ENCODE results near the gene DYRK4.

Gene DYRK4

DNA sequence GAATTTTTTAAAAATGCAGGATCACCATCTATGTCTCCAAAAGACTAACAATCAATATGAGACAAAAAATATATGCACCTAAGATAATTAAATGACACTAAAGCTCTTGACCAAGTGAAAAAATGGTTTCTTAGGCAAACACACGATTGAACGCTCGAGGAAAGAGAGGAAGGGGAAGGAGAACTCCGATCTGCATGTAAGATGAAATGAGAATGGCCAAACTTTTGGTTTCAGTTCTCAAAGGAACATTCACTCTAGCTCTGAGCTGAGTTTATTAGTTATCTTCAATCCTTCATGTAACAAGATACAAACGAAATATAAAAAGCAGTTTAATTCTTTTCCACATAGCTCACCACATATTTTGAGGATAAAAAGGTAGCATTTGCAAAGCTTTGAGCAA lies 2.8 kb downstream of the DYRK4 start:
- no peak for DNase-seq

DNA sequence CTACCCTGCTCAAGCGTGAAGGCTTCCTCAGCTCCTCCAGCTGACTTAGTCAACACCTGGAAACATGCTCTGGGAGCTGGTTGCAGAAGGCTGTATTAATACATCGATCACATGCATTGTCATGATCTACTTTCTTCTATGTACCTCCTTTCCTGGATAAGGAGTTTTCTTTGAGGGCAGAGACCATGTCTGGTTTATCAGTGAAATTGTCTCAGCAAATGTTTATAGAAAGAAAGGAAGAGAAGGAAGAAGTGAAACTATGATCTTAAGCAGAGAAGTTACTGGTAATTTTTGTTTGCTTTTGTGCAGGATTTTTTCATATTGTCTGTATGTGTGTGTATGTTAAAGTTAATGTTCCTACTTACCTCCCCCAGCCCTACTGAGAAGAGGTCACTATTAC lies 4.5 kb downstream of the DYRK4 start:
- DNase-seq: no peak

DNA sequence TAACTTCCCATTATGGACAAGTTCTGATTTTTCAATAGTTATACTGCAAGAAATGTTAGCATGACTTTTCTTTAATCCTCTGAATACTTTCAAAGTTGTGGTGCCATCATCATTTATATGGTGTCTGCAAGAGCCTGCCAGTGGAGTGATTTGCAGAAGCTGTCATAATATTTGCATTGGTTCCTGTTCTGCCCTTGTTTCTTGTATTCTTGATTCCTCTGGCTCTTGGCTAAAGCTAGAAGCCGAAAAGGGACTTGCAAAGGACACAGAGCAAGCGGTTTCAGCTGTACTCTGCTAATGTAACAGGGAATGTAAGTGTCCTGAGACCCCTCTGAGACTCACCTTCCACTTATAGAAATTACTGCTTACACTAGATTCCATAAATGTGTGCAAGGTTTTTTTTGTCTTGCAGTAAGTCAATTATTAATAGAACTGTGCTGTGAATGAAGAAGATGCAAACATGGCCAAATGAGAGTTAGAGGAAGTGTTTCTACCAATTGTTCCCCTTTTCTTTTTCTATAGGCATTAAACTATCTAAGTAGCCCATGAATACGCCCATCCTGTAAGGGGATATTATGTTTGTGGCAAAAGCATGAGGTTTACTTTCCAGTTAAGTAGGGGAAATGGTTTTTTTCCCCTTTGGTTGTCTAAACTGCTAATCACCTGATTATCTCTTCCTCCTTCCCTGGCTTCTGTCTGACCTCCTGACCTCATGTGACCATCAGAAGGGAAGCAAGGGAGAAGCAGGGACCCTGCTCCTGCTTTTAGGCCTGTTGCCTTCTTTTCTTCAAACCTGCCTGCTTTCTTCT lies 5.3 kb downstream of the DYRK4 start:
- DNase-seq: no peak

DNA sequence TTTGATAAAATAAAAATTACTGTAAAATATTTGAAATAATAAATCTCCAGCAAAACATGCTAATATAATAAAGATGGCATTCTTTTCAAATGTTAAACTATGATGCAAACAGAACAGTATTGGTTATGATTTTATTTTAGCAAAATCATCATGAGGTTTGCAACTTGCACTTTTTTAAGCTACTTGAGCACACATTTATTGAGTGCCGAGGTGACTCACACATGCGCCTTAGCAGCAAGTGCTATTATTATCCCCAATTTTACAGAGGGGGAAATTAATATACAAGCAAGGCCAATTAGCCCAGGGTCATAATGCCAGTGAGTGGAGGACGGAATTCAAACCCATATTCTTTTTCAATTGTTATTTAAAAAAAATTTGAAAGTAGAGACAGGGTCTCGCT lies 7.3 kb downstream of the DYRK4 start:
- DNase-seq: no peak

DNA sequence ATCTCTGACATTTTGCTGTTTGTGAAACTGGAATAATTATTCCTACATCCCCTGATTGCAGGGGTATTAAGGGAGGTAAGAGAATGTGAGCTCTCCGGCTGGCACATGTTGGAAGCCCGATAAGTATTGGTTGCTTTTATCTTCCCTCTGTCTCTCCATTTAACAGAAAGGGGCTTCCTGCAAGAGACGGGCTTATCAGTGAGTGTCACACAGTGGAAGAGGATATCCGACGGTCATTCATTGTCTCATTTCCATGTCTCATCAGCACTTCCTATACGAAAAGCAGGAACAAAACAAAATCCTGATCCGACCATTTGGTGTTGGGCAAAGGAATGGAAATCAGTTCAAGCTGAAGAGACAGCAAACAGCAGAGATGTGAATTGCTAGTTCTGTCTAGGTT lies 10.7 kb downstream of the DYRK4 start:
- no peak for DNase-seq

DNA sequence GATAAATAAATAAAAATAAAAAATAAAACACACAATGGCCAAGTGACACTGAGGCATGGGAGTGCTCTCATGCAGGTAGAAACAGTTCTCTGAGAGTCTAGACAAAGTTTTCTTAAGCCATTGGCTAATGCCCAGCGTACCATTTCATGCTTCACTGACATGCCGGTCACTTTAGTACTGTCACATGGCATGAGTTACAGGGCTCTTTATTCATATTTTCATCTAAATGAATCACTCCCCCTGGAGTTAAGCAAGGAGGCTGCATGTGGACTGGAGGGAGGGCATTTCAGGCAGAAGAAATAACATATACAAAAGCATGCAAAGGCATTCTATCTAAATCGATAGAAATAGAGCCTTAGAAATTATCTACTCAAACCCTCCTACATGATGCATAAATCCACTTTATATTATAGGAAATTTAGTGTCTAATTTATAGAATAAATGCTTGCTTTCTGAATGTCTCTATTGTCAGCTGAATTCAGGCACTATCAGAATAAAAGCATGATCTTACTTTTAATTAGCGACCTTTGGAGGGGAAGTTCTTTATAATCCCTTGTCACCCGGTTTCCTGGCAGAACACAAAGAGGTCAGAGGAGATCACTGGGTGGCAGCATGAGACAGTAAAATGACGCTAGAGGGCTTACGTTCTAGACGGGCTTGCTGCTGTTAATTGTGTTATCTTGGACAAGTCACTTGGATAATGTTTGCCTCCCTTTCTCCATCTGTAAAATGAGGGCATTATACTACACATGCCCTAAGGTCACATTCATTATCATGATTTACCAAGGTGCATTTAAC lies 17.5 kb downstream of the DYRK4 start:
- DNase-seq: no peak

DNA sequence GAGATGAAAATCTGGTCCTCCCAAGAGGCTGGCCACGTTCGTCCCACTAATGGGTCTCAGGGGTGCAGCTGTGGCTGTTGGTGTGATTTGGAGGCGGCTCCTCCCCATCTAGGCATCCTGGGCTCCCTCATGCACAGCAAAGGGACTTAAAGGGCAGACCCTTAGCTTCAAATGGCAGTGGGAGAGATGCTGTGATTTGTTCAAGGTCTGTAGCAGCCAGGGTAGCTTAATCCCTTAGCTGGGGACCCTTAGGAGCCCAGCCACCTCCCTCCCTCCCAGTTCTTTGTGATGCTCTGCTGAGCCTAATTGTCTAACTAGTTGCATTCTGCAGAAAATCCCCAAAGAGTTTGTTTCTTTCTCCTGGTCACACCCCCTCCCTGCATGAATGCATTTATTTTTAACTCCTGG lies 18.3 kb downstream of the DYRK4 start:
- no peak for DNase-seq

DNA sequence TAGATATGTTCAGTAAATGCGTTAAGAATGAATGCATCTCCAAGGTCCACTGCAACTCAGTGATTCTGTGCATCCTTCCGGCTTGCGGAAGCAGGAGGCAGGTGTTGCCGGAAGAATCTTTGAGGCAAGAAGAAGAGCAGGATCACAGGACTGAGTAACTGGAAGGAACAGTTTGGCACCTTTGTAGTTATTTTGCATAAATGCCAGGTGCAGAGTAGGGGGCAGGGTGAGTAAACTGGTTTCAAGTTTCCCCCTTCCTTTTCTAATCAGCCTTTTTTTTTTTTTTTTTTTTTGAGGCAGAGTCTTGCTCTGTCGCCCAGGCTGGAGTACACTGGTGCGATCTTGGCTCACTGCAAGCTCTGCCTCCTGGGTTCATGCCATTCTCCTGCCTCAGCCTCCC lies 22.3 kb downstream of the DYRK4 start:
- DNase-seq: no peak

DNA sequence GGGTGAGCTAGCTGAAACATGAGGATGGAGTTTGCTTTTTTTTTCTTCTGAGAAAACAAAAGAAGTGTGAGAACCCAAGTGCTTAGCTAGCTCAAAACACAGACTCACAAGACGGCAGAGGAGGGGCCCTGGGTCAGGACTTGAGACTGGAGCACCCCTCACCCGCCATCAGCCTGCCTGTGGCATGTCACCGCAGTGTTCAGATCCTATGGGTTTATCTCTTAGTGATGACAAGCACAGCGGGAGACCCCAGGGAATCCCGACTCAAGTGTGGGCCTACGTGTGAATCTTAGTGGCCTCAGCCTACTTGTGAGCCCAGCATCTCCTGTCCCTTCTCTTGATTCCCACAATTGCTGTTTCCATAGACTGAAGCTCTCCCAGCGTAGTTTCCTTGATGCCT lies 22.9 kb downstream of the DYRK4 start:
- no peak for DNase-seq

DNA sequence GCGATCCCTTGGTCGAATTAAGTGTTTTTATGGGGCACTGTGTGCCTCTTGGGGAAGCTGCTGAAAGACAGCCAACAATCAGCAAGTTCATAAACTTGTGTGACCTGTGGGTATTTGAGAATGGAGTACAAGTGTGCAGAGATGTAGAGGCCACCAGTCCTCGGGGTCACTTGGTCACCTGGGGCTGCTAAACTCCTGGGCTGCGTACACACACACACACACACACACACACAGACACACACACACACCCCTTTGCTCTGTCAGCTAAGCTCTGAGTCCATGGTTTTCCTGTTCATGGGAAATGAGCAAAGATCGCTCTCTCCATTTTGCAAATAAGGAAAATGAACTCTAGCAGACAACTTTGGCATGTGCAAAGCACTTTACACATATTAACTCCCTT lies 24.5 kb downstream of the DYRK4 start:
- DNase-seq: no peak

DNA sequence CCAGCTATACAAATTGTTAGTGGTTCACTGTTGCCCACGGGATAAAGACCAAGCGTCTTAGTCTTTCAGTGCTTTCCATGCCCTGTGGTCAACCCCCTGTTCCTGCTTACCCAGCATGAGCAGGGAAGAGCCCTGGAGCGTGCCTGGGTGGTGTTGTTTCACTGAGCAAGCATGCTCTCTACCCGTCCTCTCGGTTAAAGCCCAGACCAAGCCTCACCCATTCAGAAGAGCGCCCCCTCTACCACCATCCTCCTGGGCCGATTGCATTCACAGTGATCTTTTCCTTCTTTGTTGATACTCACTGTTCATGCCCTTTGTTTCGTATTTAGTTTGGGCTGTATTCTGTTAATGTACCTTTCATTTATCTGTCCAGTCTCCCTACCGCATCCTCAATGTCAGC lies 25.1 kb downstream of the DYRK4 start:
- DNase-seq: no peak

DNA sequence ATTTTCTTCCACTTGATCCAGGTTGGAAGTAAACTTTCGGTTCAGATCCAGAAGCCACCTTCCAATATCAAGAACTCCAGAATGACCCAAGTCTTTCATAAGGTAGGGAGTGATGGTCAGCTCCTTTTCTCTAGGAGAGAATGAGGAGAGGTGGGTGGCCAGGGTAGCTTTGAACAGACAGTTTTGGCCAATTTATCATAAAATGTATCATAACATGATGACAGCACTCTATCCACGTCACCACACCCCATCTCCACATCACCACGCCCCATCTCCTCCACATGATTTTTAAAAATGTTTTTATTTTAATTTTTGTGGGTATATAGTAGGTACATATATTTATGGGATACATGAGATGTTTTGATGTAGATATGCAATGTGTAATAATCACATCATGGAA lies 26.9 kb downstream of the DYRK4 start:
- DNase-seq: no peak

DNA sequence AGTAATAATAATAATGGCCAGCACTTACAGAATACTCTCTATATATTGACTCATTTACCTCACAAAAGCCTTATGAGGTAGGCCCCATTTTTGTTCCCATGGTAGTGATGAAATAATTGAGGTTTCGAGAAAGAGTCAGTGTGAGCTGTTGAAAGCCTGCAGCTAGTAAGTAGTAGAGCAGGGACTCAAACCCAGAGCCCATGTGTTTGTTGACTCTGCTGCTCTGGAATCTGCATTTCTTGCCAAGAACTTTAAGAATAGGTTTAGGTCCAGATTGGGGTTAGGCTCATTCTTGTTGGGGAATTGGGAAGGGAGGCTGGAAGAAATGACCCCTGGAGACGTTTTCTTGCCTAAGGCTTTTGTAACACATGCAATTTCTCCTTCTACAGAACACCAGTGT lies 27.9 kb downstream of the DYRK4 start:
- DNase-seq: no peak

DNA sequence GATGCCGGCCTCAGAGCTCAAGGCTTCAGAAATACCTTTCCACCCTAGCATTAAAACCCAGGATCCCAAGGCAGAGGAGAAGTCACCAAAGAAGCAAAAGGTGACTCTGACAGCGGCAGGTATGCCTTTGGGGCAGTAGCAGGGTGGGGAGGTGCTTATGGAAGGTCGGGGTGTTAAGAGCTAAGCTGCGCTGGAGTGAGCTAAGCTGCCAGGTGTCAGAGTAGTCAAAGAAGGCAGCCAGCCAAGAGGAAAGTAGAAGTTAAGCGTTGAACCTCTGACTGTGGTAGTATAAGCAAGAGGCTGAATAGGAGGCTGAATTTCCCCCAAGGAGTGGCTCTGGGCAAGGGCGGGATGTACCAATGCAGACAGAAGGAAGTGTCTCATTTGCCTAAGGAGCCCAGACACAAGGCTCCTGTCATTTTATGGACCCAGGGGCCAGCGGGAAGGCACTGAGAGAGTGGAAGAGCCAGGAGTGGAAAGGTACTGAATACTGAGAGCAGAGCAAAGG lies 29.2 kb downstream of the DYRK4 start:
- no peak for DNase-seq

DNA sequence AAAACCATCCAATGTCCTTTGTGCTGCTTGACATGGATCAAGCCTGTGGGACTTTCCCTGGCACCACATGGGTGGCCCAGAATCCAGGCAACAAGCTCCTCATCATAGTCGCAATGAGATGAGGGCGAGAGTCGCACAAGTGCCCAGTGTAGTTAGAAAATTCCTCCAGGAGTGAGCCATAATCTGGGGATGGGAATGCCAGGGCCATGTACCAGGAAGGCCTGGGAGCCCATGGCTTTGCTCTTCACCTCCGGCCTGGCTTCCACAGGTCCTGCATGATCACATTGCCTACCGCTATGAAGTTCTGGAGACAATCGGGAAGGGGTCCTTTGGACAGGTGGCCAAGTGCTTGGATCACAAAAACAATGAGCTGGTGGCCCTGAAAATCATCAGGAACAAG lies 33.9 kb downstream of the DYRK4 start:
- no peak for DNase-seq

DNA sequence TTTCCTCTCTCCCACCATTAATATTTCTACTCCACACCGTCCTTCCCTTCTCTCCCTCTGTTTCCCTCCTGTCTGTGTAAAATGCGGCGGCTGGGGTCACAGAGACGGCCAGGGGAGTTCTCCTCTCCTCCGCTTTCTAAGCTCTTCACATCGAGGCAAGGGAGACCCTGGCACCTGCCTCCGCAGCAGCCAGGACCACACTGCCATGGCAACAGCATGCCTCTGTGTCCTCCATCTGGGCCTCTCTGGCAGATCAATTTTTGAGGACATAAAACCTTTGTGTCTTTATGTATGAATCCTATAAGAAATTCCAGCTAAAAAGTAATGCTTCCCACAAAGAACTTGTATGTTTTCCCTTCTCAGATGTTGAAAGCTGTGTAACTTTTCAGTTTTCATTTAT lies 41.4 kb downstream of the DYRK4 start:
- DNase-seq: no peak

DNA sequence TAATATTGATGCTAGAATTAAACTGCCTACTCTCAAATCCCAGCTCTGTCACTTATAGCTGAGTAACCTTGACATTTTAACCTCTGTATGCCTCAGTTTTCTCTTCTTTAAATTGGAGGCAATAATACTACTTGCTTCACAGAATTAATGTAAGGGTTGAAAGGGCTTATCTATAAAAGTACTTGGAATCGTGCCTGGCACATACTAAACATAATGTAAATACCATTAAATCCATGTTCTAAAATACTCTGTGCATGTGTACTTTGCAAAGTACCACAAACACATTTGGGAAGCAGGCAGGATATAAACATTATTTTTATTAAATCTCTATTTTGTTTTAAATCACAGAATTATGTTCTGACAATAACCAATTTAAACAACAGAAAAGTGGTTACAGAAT lies 41.9 kb downstream of the DYRK4 start:
- DNase-seq: no peak

DNA sequence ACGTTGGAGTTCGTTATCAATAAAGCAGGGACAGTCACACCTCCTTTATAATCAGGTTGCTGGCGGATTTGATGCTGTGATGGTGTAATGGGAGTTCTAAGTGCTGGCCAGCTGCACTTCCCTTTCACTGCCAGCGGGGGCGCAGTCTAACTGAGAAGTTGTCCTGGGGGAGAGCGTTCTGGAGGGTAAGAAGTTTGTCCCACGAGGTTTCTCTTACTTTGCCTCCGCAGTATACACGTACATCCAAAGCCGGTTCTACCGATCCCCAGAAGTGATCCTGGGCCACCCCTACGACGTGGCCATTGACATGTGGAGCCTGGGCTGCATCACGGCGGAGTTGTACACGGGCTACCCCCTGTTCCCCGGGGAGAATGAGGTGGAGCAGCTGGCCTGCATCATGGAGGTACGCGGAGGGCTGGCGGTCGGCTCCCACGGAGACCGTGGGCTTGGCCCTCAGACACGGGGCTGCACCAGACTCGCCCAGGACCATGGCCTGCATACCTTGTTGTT lies 42.7 kb downstream of the DYRK4 start:
- peak; percentile 92 for DNase-seq

DNA sequence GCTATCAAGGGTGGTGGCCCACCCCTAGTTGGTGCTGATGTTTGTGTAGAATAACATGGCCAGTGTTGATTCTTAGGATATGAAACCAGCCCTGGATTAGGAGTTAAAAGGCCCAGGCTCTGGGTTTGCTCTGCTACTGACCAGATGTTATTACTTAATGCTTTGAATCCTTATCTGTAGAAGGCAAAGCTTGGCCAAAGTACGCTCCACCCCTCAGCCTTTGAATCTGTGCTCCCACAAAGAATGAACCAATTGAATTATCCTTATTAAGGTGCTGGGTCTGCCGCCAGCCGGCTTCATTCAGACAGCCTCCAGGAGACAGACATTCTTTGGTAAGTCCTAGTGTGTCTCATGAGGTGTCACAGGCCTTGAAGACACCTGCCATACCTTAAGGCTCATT lies 45.0 kb downstream of the DYRK4 start:
- DNase-seq: no peak

DNA sequence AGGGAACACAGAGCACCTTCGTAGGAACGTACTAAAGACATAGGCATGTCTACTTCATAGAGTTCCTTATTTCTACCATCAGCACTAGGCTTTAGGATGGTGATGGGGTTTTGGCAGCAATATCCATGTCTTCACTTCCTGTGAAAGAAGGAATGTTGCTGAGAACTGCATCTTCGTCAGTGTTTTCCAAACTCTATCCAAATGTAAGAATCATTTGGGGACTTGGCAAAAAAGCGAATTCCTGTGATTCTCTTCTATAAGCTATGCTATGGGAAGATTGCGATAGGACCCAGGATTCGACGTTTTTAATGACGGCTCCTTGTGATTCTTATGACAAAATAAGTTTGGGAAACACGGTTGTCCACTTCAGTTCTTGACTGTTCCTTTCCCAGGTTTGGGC lies 47.1 kb downstream of the DYRK4 start:
- DNase-seq: no peak

DNA sequence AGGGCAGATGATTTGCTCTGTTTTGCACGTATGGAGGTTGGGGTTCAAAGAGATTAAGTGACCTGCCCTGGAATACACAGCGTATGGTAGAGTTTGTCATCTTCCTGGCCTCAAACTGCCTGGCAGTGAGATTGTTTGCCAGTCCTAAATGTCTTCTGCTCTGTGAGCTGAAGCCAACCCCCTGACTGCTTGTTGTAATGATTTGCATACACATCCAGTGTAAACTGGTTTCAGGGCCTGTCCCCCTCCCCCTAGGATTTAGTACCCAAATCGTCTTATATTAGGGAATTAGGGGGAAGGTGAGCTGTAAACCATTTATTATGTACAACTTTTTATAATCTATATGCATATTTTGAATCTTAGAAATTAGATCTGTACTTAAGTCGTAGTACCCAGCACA lies 48.5 kb downstream of the DYRK4 start:
- DNase-seq: no peak

DNA sequence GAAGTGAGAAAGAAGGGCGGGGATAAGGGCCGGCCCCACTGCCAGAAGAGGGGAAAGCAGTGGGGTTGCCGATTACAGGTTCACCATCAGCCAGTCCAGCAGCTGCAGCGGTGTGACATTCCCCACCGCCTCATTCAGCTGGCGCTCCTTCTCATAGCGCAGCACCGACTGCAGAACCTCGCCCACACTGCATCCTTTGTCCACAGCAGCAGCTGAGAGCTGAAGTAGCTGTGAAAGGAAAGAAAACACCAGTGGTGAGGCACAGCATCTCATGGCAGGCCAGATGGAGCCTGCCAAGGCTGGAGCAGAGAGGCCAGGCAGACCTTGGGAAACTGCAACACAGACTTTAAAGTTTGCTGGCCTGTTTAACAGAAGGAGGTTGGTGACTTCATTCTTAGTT lies 53.7 kb downstream of the DYRK4 start:
- no peak for DNase-seq

DNA sequence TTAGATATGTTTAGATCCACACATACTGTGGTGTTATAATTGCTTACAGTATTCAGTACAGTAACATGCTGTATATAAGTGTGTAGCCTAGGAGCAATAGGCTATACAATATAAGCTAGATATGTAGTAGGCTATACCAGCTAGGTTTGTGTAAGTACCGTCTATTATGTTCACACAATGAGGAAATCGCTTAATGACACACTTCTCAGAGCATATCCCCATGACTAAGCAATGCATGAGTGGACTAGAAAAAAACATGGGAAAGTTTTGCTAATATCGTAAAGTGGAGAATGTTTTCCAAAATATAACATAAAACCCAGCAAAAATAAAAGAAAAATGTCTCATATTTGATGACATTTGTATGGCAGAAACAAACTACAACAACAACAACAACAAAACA lies 59.5 kb downstream of the DYRK4 start:
- DNase-seq: no peak

DNA sequence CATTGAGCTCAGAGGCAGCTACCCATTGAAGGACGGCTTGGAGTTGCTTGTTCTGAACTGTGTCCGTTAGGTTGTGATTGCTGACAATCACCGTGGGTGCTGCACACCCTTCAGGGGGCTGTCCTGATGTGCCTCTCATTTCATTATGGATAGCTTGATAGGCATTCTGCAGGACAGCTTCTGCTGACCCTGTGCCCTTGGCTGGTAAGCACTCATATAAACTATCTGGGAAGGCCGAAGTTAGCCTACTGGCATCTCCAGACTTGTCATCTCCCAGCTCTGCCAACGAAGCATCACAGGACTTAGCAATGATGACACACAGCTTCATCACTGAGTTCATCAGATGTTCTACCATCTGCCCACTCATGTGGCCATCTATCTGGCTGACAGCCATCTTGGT lies 64.5 kb downstream of the DYRK4 start:
- no peak for DNase-seq

Measured in activated CD4-positive, alpha-beta T cell treated with anti-CD3 and anti-CD28 coated beads, Interleukin-2, Interleukin-6, amounts not matched to agents 100 ng/mL and 50 ng/mL, durations not matched to agents 16 hours and 8 hours (primary cell).